Hepatocyte (in vitro differentiated cells): ENCODE results near the gene ACTA2.

Experiments used
- EZH2 ChIP-seq: fragments of 200-600 bp; sonication (generic); IDR thresholded peaks from 2 replicates; pipeline ENCODE4 v1.6.1; 2016; ENCODE audit warnings: antibody characterized with exemption, mild to moderate bottlenecking, borderline replicate concordance
- EZH2phosphoT487 ChIP-seq: fragments of 200-600 bp; sonication (generic); IDR thresholded peaks from one replicate; pipeline ENCODE4 v1.6.1; 2018; ENCODE audit warnings: antibody characterized with exemption, mild to moderate bottlenecking, low read depth, moderate library complexity; ENCODE audit not compliant: unreplicated experiment, severe bottlenecking
- TF ChIP-seq, protein P1 (sequence below): fragments of 200-600 bp; sonication (generic); IDR thresholded peaks from 2 replicates; pipeline ENCODE4 v1.5.1; 2016; ENCODE audit warnings: antibody characterized with exemption, mild to moderate bottlenecking; ENCODE audit not compliant: poor library complexity

DNA sequence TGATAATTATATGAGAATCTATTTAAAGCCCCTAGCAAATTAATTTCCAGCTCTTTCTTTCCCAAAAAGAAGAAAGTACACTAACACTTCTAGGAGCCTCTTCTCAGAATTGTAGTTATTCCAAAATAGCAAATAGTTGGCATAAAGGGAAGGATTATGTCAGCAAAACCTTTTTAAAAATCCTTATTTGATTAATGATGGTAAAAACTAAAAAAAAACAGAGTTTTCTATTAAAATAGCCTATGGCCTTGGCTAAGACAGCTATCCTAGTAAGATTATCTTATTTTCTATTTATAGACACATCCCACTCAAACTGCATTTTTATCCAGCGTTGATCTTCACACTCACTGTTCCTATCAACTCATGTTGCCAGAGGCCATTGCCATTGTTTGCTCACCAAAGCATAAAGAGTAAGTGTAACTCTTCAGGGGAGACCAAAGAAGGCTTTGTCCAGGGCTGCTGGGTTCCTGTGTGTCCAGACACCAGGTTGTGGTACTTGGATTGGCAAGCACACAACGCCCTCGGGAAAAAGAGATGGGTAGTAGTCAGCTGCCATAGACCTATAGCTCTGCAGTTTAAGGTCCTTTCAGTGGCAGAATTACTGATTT lies 31.5 kb downstream of the ACTA2 start:
- TF ChIP-seq EZH2 (no peak), EZH2phosphoT487 (no peak)
- TF ChIP-seq, protein P1, sequence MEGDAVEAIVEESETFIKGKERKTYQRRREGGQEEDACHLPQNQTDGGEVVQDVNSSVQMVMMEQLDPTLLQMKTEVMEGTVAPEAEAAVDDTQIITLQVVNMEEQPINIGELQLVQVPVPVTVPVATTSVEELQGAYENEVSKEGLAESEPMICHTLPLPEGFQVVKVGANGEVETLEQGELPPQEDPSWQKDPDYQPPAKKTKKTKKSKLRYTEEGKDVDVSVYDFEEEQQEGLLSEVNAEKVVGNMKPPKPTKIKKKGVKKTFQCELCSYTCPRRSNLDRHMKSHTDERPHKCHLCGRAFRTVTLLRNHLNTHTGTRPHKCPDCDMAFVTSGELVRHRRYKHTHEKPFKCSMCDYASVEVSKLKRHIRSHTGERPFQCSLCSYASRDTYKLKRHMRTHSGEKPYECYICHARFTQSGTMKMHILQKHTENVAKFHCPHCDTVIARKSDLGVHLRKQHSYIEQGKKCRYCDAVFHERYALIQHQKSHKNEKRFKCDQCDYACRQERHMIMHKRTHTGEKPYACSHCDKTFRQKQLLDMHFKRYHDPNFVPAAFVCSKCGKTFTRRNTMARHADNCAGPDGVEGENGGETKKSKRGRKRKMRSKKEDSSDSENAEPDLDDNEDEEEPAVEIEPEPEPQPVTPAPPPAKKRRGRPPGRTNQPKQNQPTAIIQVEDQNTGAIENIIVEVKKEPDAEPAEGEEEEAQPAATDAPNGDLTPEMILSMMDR, result no peak
